Central memory CD8-positive, alpha-beta T cell (primary cell): ENCODE results near the gene ATXN1.
"Not testable (repeated sequence)": the region's sequence is repeated elsewhere in the genome, so short reads cannot be mapped to it uniquely, and the experiment has no call there.

Experiments
- ATAC-seq: fragments of 150-1000 bp; cut with Tn5 transposase; replicated peaks from 2 replicates; pipeline ENCODE4 v1.10.0; 2022; ENCODE audit warnings: mild to moderate bottlenecking, moderate FRiP score, moderate number of reproducible peaks; ENCODE audit not compliant: poor library complexity, severe bottlenecking; ENCODE audit errors: extremely low read depth
- DNase-seq, 2 donors: peaks; one replicate each; pipeline ENCODE4 v3.0.0; 2021; ENCODE audit warnings: low spot score in 2 of 2
- H3K27ac Mint-ChIP-seq: one replicate; pipeline ENCODE4 v1.8.0; 2022; ENCODE audit warnings: low read depth, mild to moderate bottlenecking, moderate library complexity, mixed read lengths
- H3K27me3 Mint-ChIP-seq: one replicate; pipeline ENCODE4 v1.8.0; 2022; ENCODE audit warnings: mixed read lengths
- H3K36me3 Mint-ChIP-seq: one replicate; pipeline ENCODE4 v1.8.0; 2022; ENCODE audit warnings: mild to moderate bottlenecking, moderate library complexity, mixed read lengths; ENCODE audit not compliant: insufficient read depth
- H3K4me1 Mint-ChIP-seq: one replicate; pipeline ENCODE4 v1.8.0; 2022; ENCODE audit warnings: mixed read lengths
- H3K4me3 Mint-ChIP-seq: one replicate; pipeline ENCODE4 v1.8.0; 2022; ENCODE audit warnings: mild to moderate bottlenecking, moderate library complexity, mixed read lengths
- H3K9me3 Mint-ChIP-seq: one replicate; pipeline ENCODE4 v1.8.0; 2022; ENCODE audit warnings: mixed read lengths

The ATXN1 gene

GRCh38 chr6:16546861-16547260, 214.4 kb downstream of the ATXN1 start:
- H3K9me3 Mint-ChIP-seq, result no peaks in the 10 kb centered on the region
- ATAC-seq (no peak), DNase-seq (no peak)
- H3K36me3 Mint-ChIP-seq, result peaks cover 27% of the 10 kb centered on the region
- H3K27ac Mint-ChIP-seq, result no peak overlapping the region
- no peak overlapping the region for H3K4me3 Mint-ChIP-seq
- peaks cover 4% of the 10 kb centered on the region for H3K4me1 Mint-ChIP-seq
- no peaks in the 10 kb centered on the region for H3K27me3 Mint-ChIP-seq

DNA sequence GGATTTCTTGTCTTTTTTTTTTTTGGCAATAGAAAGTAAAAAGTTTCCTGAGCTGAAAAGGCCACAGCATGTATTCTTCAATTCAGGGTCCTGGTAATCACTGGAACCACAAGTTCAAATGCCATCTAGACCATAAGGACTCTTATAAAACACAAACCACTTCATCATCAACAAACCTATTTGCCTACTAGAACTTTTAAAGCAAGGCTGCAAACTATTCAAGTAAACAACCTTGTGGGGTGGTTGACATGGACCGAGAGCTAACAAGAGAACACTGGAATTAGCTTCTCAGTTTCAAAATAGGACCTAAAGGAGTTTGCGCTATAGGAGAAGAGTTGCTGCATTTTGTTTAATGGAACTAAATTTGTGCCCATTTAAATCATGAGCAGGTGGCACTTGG, 215.9 kb downstream of the ATXN1 start:
- Mint-ChIP-seq H3K27ac (no peak overlapping the region), H3K27me3 (no peaks in the 10 kb centered on the region), H3K36me3 (peaks cover 25% of the 10 kb centered on the region), H3K4me3 (no peak overlapping the region), H3K4me1 (peaks cover 4% of the 10 kb centered on the region), H3K9me3 (no peaks in the 10 kb centered on the region)
- no peak for DNase-seq
- ATAC-seq, result no peak

- Mint-ChIP-seq H3K36me3 (peaks cover 23% of the 10 kb centered on the region), H3K27ac (no peak overlapping the region), H3K9me3 (no peaks in the 10 kb centered on the region), H3K4me1 (peaks cover 8% of the 10 kb centered on the region), H3K27me3 (no peaks in the 10 kb centered on the region), H3K4me3 (no peak overlapping the region)
- no peak for DNase-seq
- no peak for ATAC-seq
These were observed 216.7 kb downstream of the ATXN1 start for GRCh38 chr6:16544521-16544920.

GRCh38 chr6:16544006-16544405, 217.3 kb downstream of the ATXN1 start:
- peaks cover 21% of the 10 kb centered on the region for H3K36me3 Mint-ChIP-seq
- no peaks in the 10 kb centered on the region for H3K9me3 Mint-ChIP-seq
- no peak overlapping the region for H3K27ac Mint-ChIP-seq
- DNase-seq (no peak), ATAC-seq (no peak)
- no peak overlapping the region for H3K4me3 Mint-ChIP-seq
- H3K27me3 Mint-ChIP-seq, result no peaks in the 10 kb centered on the region
- H3K4me1 Mint-ChIP-seq, result peaks cover 12% of the 10 kb centered on the region

GRCh38 chr6:16543521-16543920, 217.7 kb downstream of the ATXN1 start:
- Mint-ChIP-seq H3K9me3 (no peaks in the 10 kb centered on the region), H3K4me1 (peaks cover 16% of the 10 kb centered on the region), H3K27ac (no peak overlapping the region), H3K4me3 (no peak overlapping the region), H3K27me3 (no peaks in the 10 kb centered on the region), H3K36me3 (peaks cover 21% of the 10 kb centered on the region)
- DNase-seq, result no peak
- ATAC-seq, result no peak

GRCh38 chr6:16542070-16542469, 219.2 kb downstream of the ATXN1 start:
- H3K27me3 Mint-ChIP-seq, result no peaks in the 10 kb centered on the region
- DNase-seq, result no peak
- no peak overlapping the region for H3K4me3 Mint-ChIP-seq
- ATAC-seq, result no peak
- H3K27ac Mint-ChIP-seq, result no peak overlapping the region
- H3K4me1 Mint-ChIP-seq, result peaks cover 12% of the 10 kb centered on the region
- H3K9me3 Mint-ChIP-seq, result no peaks in the 10 kb centered on the region
- H3K36me3 Mint-ChIP-seq, result peaks cover 19% of the 10 kb centered on the region

DNA sequence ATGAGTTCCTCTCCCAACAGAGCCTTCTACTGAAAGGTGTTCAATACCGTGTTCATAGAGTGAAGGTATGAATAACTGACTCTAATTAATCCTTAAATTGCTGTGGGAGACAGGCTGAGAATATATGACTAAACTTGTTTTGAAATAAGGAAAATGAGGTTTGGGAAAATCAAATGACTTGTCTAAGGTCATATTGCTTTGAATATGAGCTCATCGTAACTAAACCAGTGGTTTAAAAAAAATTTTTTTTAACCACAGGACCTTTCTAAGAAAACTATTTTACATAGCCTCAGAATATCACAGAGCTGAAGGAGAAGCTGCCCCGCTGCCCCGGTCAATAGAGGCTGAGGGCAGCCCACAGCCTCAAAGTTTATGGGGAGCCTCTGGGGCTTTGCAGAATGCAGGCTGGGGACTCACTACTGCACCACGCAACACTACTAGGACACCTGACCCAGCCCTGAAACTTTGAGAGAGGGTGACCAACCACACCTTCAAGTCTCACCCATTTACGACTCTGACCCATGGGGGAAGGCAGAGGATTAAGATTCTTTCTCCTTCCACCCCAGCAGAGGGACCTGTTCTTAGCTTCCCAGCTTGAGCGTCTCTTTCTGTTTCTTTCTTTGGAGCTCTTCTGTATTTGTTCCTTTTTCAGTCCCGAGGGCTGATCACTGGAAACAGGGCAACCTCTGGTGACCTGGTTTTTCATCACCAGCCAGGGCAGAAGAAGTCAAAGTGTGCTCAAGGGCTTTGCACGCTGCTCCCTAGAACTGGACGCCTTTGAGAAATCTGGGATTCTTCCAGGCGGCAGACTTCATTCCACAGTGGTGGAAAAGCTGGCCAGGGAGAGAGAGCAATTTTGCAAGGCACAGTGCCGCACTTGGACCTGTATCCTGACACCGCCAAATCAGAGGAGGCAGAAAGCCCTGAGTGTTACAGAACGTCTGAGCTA, 220.2 kb downstream of the ATXN1 start:
- ATAC-seq, result no peak
- Mint-ChIP-seq H3K27me3 (no peaks in the 10 kb centered on the region), H3K9me3 (no peaks in the 10 kb centered on the region), H3K36me3 (peaks cover 17% of the 10 kb centered on the region), H3K4me3 (no peak overlapping the region), H3K4me1 (peaks cover 12% of the 10 kb centered on the region), H3K27ac (no peak overlapping the region)
- no peak for DNase-seq

DNA sequence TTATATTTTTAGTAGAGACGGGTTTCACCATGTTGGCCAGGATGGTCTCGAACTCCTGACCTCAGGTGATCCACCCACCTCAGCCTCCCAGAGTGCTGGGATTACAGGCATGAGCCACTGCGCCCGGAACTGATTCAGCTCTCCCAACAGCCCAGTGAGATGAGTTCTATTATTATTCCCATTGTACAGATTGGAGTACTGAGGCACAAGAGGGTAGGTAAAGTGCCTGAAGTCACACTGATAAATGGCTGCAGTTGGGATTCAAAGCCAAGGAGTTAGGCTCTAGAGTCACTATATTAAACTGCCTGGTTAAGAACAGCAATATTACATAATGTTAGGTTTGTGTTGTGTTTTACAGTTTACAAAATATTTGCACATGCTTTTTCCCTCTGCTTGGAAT, 220.9 kb downstream of the ATXN1 start:
- H3K27me3 Mint-ChIP-seq, H3K9me3 Mint-ChIP-seq, DNase-seq, ATAC-seq, H3K27ac Mint-ChIP-seq, H3K4me3 Mint-ChIP-seq: not testable (repeated sequence)
- H3K4me1 Mint-ChIP-seq, result peaks cover 15% of the 10 kb centered on the region
- peaks cover 13% of the 10 kb centered on the region for H3K36me3 Mint-ChIP-seq

- ATAC-seq (no peak), DNase-seq (no peak)
- Mint-ChIP-seq H3K4me1 (peaks cover 26% of the 10 kb centered on the region), H3K27me3 (no peaks in the 10 kb centered on the region), H3K27ac (no peak overlapping the region), H3K4me3 (no peak overlapping the region), H3K9me3 (no peaks in the 10 kb centered on the region), H3K36me3 (peaks cover 13% of the 10 kb centered on the region)
These were observed 222.0 kb downstream of the ATXN1 start for GRCh38 chr6:16539086-16539931.

- Mint-ChIP-seq H3K9me3 (no peaks in the 10 kb centered on the region), H3K36me3 (peaks cover 7% of the 10 kb centered on the region), H3K4me1 (peaks cover 45% of the 10 kb centered on the region), H3K27me3 (no peaks in the 10 kb centered on the region), H3K27ac (no peak overlapping the region), H3K4me3 (no peak overlapping the region)
- DNase-seq (no peak), ATAC-seq (no peak)
These were observed 225.7 kb downstream of the ATXN1 start for GRCh38 chr6:16535564-16535963.

GRCh38 chr6:16533721-16534136, 227.5 kb downstream of the ATXN1 start:
- no peaks in the 10 kb centered on the region for H3K27me3 Mint-ChIP-seq
- ATAC-seq (no peak), DNase-seq (no peak)
- no peak overlapping the region for H3K4me3 Mint-ChIP-seq
- no peak overlapping the region for H3K27ac Mint-ChIP-seq
- no peaks in the 10 kb centered on the region for H3K9me3 Mint-ChIP-seq
- peaks cover 34% of the 10 kb centered on the region for H3K4me1 Mint-ChIP-seq
- peaks cover 4% of the 10 kb centered on the region for H3K36me3 Mint-ChIP-seq

- DNase-seq, result no peak
- Mint-ChIP-seq H3K4me3 (no peak overlapping the region), H3K9me3 (no peaks in the 10 kb centered on the region), H3K36me3 (peaks cover 4% of the 10 kb centered on the region), H3K27ac (no peak overlapping the region), H3K27me3 (no peaks in the 10 kb centered on the region), H3K4me1 (peaks cover 33% of the 10 kb centered on the region)
- ATAC-seq, result no peak
These were observed 228.1 kb downstream of the ATXN1 start for GRCh38 chr6:16533210-16533609.
